Measurements from ENCODE around the gene ATRIP. TPM values are rescaled to one million over a fixed set of nuclear protein-coding genes. Genes with fewer than 3 reads are reported as not detected.

ATRIP gene
- total and polyA plus RNA-seq, 8 donors, result 2.3 to 34.4 (median 4.6) TPM

DNA sequence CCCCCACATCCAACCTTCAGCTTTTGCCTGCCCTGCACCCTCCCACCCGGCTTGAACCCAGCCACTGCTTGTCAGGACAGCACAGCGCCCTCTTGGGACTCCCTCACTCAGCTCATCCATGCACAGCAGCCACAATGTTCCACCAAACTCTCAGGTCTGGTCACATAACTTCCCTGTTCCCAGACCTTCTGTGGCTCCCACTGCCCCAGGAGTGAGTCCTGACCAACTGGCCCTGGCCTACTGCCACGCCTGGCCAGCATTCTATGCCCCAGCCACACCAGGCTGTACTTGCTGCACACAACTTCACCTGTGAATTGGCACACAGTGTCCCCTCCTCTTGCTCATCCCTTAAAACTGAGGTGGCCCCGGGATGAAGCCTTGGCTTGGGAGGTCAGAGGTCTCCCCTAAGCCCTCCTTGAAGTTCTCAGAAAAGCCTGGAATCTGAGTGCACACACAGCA lies 37.7 kb upstream of the ATRIP start:
- Histone ChIP-seq H3K27ac (no peak overlapping the region), H3K4me1 (no peaks in the 10 kb centered on the region), H3K9me3 (no peaks in the 10 kb centered on the region), H3K4me3 (no peak overlapping the region), H3K27me3 (no peaks in the 10 kb centered on the region), H3K36me3 (peaks cover 80 to 100% (median 100%) of the 10 kb centered on the region in 4 donors)
- intact Hi-C loops (cut with DNase I; ENCODE audit: low total_unique reads), result no loop called here
- peak; percentile 3 to 21 for DNase-seq
- TF ChIP-seq POLR2A (IDR thresholded peaks at IDR 0.05) (no peak), POLR2AphosphoS5 (IDR thresholded peaks at IDR 0.05) (no peak), EP300 (IDR thresholded peaks at IDR 0.05) (no peak)
- TF ChIP-seq, protein P1, sequence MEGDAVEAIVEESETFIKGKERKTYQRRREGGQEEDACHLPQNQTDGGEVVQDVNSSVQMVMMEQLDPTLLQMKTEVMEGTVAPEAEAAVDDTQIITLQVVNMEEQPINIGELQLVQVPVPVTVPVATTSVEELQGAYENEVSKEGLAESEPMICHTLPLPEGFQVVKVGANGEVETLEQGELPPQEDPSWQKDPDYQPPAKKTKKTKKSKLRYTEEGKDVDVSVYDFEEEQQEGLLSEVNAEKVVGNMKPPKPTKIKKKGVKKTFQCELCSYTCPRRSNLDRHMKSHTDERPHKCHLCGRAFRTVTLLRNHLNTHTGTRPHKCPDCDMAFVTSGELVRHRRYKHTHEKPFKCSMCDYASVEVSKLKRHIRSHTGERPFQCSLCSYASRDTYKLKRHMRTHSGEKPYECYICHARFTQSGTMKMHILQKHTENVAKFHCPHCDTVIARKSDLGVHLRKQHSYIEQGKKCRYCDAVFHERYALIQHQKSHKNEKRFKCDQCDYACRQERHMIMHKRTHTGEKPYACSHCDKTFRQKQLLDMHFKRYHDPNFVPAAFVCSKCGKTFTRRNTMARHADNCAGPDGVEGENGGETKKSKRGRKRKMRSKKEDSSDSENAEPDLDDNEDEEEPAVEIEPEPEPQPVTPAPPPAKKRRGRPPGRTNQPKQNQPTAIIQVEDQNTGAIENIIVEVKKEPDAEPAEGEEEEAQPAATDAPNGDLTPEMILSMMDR (IDR thresholded peaks at IDR 0.05), result no peak
- 81 to 89% (median 83%) methylated on average over 4 of the region's 4 CpGs for WGBS, 5 donors

DNA sequence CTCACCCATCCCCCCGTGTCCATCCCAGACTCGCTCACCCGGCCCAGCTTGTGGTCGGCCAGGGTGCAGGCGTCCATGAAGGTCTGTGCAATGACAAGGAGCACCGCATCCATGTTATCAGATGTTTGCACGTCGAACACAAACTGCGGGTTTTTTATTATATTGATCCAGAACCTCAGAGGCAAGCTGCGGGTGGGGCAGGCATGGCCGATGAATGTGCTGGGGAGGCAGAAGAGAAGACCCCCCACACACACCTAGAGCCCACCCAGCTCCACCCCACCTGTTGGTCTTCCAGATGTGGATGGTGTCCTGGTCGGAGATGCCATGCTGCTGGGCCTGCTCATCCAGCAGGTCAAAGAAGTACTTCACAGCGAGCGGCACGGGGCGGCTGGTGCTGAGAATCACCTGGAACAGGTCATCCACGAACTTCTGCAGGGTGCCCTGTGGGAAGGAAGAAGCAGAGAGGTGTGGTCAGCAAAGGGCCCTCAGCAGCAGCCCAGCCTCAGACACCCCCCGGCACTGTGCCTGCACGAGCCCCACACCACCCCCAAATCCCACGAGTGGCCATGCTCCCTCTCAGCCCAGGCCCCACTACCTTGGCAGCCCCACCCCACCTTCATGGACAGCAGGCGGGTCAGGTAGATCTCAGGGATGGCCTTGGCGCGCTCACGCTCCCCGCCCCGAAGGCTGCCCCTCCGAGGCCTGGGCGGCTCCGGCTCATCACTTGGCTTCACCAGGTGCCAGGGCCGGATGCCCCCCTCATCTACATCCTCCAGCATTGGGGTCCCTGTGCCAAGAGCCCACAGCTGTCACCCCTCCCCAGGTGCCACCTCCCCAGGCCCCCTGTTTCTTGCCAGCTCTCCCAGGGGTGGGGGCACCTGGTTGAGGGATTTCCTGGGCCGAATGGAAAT lies 37.0 kb upstream of the ATRIP start:
- H3K27me3 ChIP-seq, result no peaks in the 10 kb centered on the region
- WGBS, 5 donors, result 88 to 91% (median 89%) methylated on average over 27 to 31 of the region's 31 CpGs
- TF ChIP-seq POLR2A (IDR thresholded peaks at IDR 0.05), result no peak
- TF ChIP-seq POLR2AphosphoS5 (IDR thresholded peaks at IDR 0.05), result no peak
- no peak for TF ChIP-seq EP300 (IDR thresholded peaks at IDR 0.05)
- TF ChIP-seq, protein P1 (IDR thresholded peaks at IDR 0.05), result no peak
- peaks cover 82 to 100% (median 100%) of the 10 kb centered on the region in 4 donors for H3K36me3 ChIP-seq
- no peak overlapping the region for H3K4me3 ChIP-seq
- no peaks in the 10 kb centered on the region for H3K9me3 ChIP-seq
- DNase-seq, result peak in 1 of 2 donors; percentile 3
- H3K27ac ChIP-seq, result no peak overlapping the region
- H3K4me1 ChIP-seq, result peaks cover 0 to 5% (median 0%) of the 10 kb centered on the region in 4 donors
- intact Hi-C loops (cut with DNase I; ENCODE audit: low total_unique reads), result loop anchor here (10.0 kb wide), 1 partner anchor 135 kb away; no protein-coding TSS in a partner anchor

DNA sequence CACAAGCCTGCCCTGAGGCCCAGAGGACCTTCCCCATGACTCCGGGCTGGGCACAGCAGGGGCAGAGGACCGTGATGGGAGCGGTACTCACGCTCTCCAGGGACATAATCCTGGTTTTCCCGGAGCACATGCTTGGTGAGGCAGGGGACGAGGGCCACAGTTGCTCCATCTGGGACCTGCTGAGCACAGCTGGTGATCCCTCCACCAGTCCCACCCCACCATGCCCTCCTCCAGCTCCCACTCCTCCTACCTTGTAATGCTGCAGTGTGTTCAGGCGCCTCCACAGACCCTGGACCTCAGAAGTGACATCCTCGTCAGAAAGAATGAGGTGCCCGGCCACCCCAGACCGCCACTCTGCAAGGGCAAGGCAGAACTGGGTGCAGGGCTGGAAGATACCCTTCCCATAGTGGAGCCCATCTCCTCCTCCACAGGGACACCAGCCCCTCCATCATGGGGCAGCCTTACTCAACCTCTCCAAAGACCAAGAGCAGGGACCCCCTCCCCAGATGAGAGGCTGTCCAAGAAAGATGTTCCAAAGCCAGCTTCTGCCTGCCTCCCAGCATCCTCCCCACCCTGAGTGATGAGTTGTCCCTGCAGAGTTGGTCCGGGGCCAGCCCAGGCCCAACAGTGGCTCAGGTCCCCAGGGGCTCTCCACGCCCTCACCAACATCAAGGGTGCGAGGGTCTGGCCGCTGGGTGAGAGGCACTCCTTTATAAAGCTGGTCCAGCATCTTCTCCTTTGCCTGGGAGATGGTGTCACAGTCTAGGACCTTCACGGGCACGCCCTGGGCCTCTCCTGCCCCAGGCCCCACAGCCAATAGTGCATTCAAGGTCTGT lies 36.1 kb upstream of the ATRIP start:
- Histone ChIP-seq H3K27me3 (no peaks in the 10 kb centered on the region), H3K36me3 (peaks cover 88 to 100% (median 100%) of the 10 kb centered on the region in 4 donors), H3K4me1 (peaks cover 0 to 8% (median 0%) of the 10 kb centered on the region in 4 donors), H3K9me3 (no peaks in the 10 kb centered on the region), H3K4me3 (no peak overlapping the region), H3K27ac (no peak overlapping the region)
- peak in 1 of 2 donors; percentile 0 for DNase-seq
- intact Hi-C loops (cut with DNase I; ENCODE audit: low total_unique reads), result loop anchor here (10.0 kb wide), 1 partner anchor 136 kb away; no protein-coding TSS in a partner anchor
- TF ChIP-seq POLR2A (IDR thresholded peaks at IDR 0.05) (no peak), POLR2AphosphoS5 (IDR thresholded peaks at IDR 0.05) (no peak), EP300 (IDR thresholded peaks at IDR 0.05) (no peak)
- TF ChIP-seq, protein P1 (IDR thresholded peaks at IDR 0.05), result no peak
- WGBS, 5 donors, result 94 to 99% (median 96%) methylated on average over 12 to 16 of the region's 16 CpGs

DNA sequence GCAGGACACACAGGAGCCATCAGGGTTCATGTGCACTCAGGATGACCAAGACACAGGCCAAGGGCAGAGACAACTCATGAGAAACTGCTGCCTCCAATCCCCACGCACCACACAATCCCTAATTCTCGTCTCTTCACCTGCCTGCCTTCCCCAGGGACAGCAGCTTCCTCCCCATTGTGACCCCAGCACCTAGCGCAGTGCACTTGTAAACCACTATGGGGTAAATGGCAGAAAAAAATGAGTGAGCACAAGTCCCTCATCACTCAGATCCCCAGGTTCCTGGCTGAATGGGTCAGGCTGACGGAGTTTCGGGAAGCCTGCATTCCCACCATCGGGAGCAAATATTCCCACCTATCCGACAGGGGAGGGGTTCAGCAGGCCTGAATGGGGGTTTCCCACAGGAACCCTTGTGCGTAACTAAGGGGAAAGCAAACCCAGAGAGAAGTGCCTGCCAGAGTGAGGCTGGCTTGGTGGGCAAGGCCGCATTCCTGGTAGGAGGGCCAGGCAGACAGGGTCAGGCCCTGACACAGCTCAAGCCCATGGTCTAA lies 35.4 kb upstream of the ATRIP start:
- no peak for DNase-seq
- Histone ChIP-seq H3K27me3 (no peaks in the 10 kb centered on the region), H3K27ac (no peak overlapping the region), H3K4me3 (no peak overlapping the region), H3K4me1 (peaks cover 0 to 8% (median 0%) of the 10 kb centered on the region in 4 donors), H3K36me3 (peaks cover 86 to 100% (median 100%) of the 10 kb centered on the region in 4 donors), H3K9me3 (no peaks in the 10 kb centered on the region)
- WGBS, 5 donors, result 93 to 96% (median 93%) methylated on average over 9 of the region's 9 CpGs
- TF ChIP-seq POLR2A (IDR thresholded peaks at IDR 0.05) (no peak), POLR2AphosphoS5 (IDR thresholded peaks at IDR 0.05) (no peak), EP300 (IDR thresholded peaks at IDR 0.05) (no peak)
- TF ChIP-seq, protein P1 (IDR thresholded peaks at IDR 0.05), result no peak
- intact Hi-C loops (cut with DNase I; ENCODE audit: low total_unique reads), result loop anchor here (10.0 kb wide), 1 partner anchor 136 kb away; no protein-coding TSS in a partner anchor

All from stomach (tissue), 9 donors.